Activated CD4-positive, alpha-beta T cell treated with anti-CD3 and anti-CD28 coated beads, Interleukin-2, amount 10 ng/mL, durations not matched to agents 7 days and 5 days (primary cell): ENCODE results near the gene TACR2. TPM values are rescaled to one million over a fixed set of nuclear protein-coding genes. Genes with fewer than 3 reads are reported as not detected.
"Not testable (repeated sequence)": the region's sequence is repeated elsewhere in the genome, so short reads cannot be mapped to it uniquely, and the experiment has no call there.

Experiments
- CTCF ChIA-PET: fragments of 350-600 bp; sonication (Branson Sonifier 250); formaldehyde crosslinking; loops from one replicate; lab custom pipeline; 2021; ENCODE audit warnings: antibody characterized with exemption; lab: Charles Lee
- POLR2A ChIA-PET: fragments of 350-600 bp; sonication (Branson Sonifier 250); formaldehyde crosslinking; loops from one replicate; lab custom pipeline; 2021; ENCODE audit warnings: antibody characterized with exemption; lab: Charles Lee
- DNase-seq: peaks from one replicate; pipeline ENCODE4 v3.0.0-alpha.2; 2020
- H3K27ac Mint-ChIP-seq: one replicate; pipeline ENCODE4 v1.8.0; 2021; ENCODE audit warnings: mild to moderate bottlenecking, moderate library complexity, mixed read lengths
- H3K27me3 Mint-ChIP-seq: one replicate; pipeline ENCODE4 v1.8.0; 2021; ENCODE audit warnings: mixed read lengths
- H3K36me3 Mint-ChIP-seq: one replicate; pipeline ENCODE4 v1.8.0; 2021; ENCODE audit warnings: low read depth, mixed read lengths
- H3K4me1 Mint-ChIP-seq: one replicate; pipeline ENCODE4 v1.8.0; 2021; ENCODE audit warnings: mixed read lengths
- H3K4me3 Mint-ChIP-seq: one replicate; pipeline ENCODE4 v1.8.0; 2021; ENCODE audit warnings: mild to moderate bottlenecking, moderate library complexity, mixed read lengths
- H3K9me3 Mint-ChIP-seq: one replicate; pipeline ENCODE4 v1.8.0; 2021; ENCODE audit warnings: mixed read lengths
- total RNA-seq, 2 experiments: library from RNA; stranded (reverse); gene quantifications; one replicate each; pipeline ENCODE4 v1.2.3, GENCODE V29; 2021

The TACR2 gene
- total RNA-seq, 2 experiments from 2014 or later, result not detected

DNA sequence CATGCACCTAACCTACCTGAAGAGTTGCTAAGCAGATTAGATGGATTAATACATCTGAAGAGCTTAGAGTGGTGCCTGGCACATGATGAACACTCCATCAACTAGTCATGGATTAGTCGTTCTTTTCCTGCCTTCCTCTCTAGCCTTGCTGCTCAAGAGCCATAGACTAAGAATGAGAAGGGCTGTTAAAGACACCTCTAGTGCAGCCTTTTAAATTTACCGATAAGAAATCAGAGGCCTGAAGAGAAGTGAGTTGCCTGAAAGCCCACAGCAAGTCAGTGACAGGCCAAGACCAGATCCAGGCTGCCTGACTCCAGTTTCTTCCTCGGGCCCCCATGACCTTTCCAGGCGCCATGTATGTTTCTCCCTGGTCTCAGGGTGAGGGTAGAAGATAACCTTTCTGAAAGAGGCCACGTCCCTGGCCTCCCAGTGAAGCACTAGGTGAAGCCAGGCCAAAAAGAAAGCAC is 41.1 kb upstream of the TACR2 start:
- H3K4me3 Mint-ChIP-seq, result no peak overlapping the region

GRCh38 chr10:69456880-69457693 is 40.4 kb upstream of the TACR2 start:
- POLR2A ChIA-PET, result no interaction called here
- Mint-ChIP-seq H3K36me3 (no peaks in the 10 kb centered on the region), H3K4me1 (peaks cover 4% of the 10 kb centered on the region), H3K4me3 (no peak overlapping the region), H3K27me3 (peaks cover 9% of the 10 kb centered on the region), H3K9me3 (no peaks in the 10 kb centered on the region), H3K27ac (no peak overlapping the region)
- CTCF ChIA-PET, result interaction anchor here (1.1 to 1.2 kb wide), 2 partner anchors 10 to 49 kb away, joined by 3 to 4 read pairs; no protein-coding TSS in a partner anchor
- DNase-seq, result no peak

More for the DNA sequence above, 41.1 kb upstream of the TACR2 start:
- CTCF ChIA-PET, result interaction anchor here (0.5 to 1.4 kb wide), 2 partner anchors 8 to 174 kb away, joined by 4 to 6 read pairs; no protein-coding TSS in a partner anchor
- POLR2A ChIA-PET, result no interaction called here
- H3K27me3 Mint-ChIP-seq, result peaks cover 4% of the 10 kb centered on the region
- DNase-seq, result no peak
- H3K4me1 Mint-ChIP-seq, result peaks cover 8% of the 10 kb centered on the region
- H3K36me3 Mint-ChIP-seq, result no peaks in the 10 kb centered on the region
- peak overlapping the region; percentile 9 for H3K27ac Mint-ChIP-seq
- no peaks in the 10 kb centered on the region for H3K9me3 Mint-ChIP-seq

DNA sequence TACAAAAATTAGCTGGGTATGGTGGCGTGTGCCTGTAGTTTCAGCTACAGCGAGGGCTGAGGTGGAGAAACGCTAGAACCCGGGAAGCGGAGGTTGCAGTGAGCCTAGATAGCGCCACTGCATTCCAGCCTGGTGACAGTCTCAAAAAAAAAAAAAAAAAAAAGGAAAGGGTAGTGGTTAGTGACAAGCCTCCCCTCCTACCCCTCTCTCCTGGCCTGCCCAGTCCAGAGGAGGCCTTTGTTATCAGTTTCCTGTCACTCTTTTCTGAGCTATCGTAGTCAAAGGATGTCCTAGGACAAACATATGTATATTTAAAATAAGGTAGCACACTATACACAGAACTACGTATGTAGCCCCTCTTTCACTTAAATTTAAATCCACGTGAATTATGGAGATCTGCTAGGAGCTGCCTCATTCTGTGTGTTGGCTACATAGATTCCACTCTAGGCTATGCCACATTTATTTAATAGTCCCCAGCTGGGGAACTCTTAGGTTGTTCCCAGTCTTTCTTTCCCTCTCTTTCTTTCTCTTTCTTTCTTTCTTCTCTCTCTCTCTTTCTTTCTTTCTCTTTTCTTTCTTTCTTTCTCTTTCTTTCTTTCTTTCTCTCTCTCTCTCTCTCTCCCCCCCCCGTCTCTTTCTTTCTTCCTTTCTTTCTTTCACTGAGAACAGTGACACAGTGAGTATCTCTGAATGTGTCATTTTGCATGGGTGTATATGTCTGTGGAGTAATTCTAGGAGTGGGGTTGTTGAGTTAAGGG is 38.5 kb upstream of the TACR2 start:
- peaks cover 5% of the 10 kb centered on the region for H3K4me1 Mint-ChIP-seq
- H3K27ac Mint-ChIP-seq, result no peak overlapping the region
- no peak for DNase-seq
- ChIA-PET POLR2A (no interaction called here), CTCF (interaction anchor here (0.6 to 1.8 kb wide), 3 partner anchors 10 to 59 kb away, joined by 3 to 7 read pairs (median 4); no protein-coding TSS in a partner anchor)
- no peaks in the 10 kb centered on the region for H3K36me3 Mint-ChIP-seq
- H3K9me3 Mint-ChIP-seq, result no peaks in the 10 kb centered on the region
- H3K27me3 Mint-ChIP-seq, result peaks cover 9% of the 10 kb centered on the region
- H3K4me3 Mint-ChIP-seq, result no peak overlapping the region

DNA sequence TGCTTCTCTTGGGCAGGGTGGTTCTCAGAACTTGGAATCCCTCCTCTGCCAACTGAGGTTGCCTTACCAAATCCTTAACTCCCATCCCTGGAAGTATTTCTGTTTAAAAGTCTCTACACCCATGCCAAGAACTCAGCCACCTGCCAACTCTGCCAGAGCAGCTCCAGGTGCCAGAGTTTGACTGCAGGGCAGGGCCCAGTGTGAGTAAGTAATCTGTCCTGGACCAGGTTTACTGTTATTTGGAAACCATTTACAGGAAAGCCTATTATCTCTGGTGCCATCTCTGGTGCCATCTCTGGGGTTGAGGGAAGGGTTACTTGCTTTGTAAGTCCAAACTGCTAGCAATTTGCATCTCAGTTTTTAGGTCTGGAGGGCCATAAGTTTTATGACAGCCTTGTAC is 37.1 kb upstream of the TACR2 start:
- Mint-ChIP-seq H3K9me3 (no peaks in the 10 kb centered on the region), H3K27ac (no peak overlapping the region), H3K27me3 (peaks cover 9% of the 10 kb centered on the region), H3K36me3 (no peaks in the 10 kb centered on the region), H3K4me3 (no peak overlapping the region), H3K4me1 (peaks cover 15% of the 10 kb centered on the region)
- POLR2A ChIA-PET, result no interaction called here
- CTCF ChIA-PET, result interaction anchor here (1.7 to 1.8 kb wide), 2 partner anchors 9 to 12 kb away, joined by 5 to 7 read pairs; no protein-coding TSS in a partner anchor
- DNase-seq, result no peak

DNA sequence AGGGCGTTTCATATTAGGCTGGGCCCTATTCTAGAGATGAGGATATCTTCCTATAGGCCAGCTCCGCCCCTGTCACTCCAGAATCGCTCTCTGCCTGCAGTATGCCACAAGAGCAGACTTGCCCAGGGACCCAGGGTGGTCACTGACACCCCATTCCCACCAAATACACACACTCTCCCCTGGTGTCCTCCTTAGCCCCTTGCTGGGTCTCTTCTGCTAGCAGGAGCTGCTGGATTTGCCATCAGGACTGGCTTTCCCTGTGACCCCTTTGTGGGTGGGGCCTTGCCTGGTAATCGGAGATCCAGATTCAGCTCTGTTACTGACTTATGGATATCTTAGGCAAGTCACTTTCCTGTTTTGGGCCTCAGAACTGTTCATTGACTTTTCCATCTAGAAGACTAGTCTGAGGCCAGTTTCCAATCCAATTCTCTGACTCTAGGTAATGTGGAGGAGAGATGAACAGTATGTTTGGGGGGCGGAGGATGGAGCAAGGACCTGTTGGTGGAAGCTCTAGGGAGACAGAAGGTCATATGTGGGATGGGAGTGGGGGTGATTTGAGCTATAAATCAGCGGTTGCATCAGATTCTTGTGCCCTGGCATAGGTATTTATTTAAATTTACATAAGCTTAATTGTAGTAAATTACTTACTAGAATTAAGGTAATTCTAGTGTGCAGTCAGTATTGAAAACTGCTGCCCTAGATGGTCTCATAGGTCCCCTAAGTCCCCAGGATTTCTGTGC is 36.1 kb upstream of the TACR2 start:
- POLR2A ChIA-PET, result interaction anchor here (0.7 kb wide), 1 partner anchor 17 kb away, joined by 3 read pairs; no protein-coding TSS in a partner anchor
- peak overlapping the region; percentile 83 for H3K4me3 Mint-ChIP-seq
- no peaks in the 10 kb centered on the region for H3K36me3 Mint-ChIP-seq
- DNase-seq, result no peak
- H3K9me3 Mint-ChIP-seq, result no peaks in the 10 kb centered on the region
- H3K4me1 Mint-ChIP-seq, result peaks cover 20% of the 10 kb centered on the region
- CTCF ChIA-PET, result interaction anchor here (0.9 to 1.9 kb wide), 6 partner anchors 10 to 45 kb away, joined by 3 to 6 read pairs (median 5); no protein-coding TSS in a partner anchor
- H3K27ac Mint-ChIP-seq, result no peak overlapping the region
- H3K27me3 Mint-ChIP-seq, result peaks cover 14% of the 10 kb centered on the region

GRCh38 chr10:69451784-69452251 is 35.1 kb upstream of the TACR2 start:
- peak overlapping the region; percentile 83 for H3K4me3 Mint-ChIP-seq
- peaks cover 14% of the 10 kb centered on the region for H3K27me3 Mint-ChIP-seq
- H3K27ac Mint-ChIP-seq, result no peak overlapping the region
- DNase-seq, result peak; percentile 14
- H3K36me3 Mint-ChIP-seq, result no peaks in the 10 kb centered on the region
- ChIA-PET POLR2A (no interaction called here), CTCF (interaction anchor here (1.0 to 1.9 kb wide), 7 partner anchors 9 to 44 kb away, joined by 3 to 6 read pairs (median 5); partner anchors contain the start of gene TACR2)
- no peaks in the 10 kb centered on the region for H3K9me3 Mint-ChIP-seq
- H3K4me1 Mint-ChIP-seq, result peaks cover 20% of the 10 kb centered on the region

DNA sequence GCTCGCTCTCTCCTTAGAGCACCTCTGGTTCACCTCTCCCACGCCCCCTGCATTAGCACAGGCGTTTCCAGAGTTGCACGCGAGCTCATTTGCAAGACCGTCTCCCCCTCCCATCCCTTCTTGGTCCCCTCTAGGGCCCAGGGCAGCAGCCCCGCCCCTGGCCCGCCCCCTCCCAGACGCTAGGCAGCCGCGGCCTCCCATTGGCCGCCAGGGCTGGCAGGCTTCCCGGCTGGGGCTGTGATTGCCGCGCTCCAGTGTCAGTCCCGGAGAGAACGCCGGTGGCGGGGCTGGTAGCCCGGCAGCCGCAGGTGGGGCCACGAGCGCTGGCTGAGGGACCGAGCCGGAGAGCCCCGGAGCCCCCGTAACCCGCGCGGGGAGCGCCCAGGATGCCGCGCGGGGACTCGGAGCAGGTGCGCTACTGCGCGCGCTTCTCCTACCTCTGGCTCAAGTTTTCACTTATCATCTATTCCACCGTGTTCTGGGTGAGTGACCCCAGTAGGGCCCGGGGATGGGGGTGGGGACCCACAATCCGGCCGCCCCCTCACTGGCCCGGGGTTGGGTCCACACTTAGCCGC is 34.6 kb upstream of the TACR2 start, which contains the start of gene TSPAN15:
TSPAN15 (plus strand) TSS at position 257 of the 575 bp plus-strand sequence; CDS start at position 387, 130 bp downstream.
- ChIA-PET POLR2A (no interaction called here), CTCF (interaction anchor here (1.0 to 1.9 kb wide), 5 partner anchors 9 to 34 kb away, joined by 3 to 6 read pairs (median 3); partner anchors contain the start of gene TACR2)
- peaks cover 20% of the 10 kb centered on the region for H3K4me1 Mint-ChIP-seq
- H3K36me3 Mint-ChIP-seq, result no peaks in the 10 kb centered on the region
- peak; percentile 81 for DNase-seq
- H3K9me3 Mint-ChIP-seq, result no peaks in the 10 kb centered on the region
- H3K4me3 Mint-ChIP-seq, result peak within 1 kb of the TSS; percentile 83
- peaks cover 14% of the 10 kb centered on the region for H3K27me3 Mint-ChIP-seq
- H3K27ac Mint-ChIP-seq, result no peak within 1 kb of the TSS

DNA sequence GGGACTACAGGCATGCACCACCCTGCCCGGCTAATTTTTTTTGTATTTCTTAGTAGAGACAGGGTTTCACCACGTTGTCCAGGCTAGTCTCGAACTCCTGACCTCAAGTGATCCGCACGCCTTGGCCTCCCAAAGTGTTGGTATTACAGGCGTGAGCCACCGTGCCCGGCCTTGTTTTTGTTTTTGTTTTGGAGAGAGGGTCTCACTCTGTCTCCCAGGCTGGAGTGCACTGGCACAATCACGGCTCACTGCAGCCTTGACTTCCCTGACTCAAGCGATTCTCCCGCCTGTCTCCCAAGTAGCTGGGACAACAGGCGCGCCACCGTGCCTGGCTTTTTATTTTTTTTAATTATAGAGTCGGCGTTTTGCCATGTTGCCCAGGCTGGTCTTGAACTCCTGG is 33.7 kb upstream of the TACR2 start:
- Mint-ChIP-seq H3K4me1 (peaks cover 20% of the 10 kb centered on the region), H3K27me3 (peaks cover 14% of the 10 kb centered on the region)
- H3K36me3 Mint-ChIP-seq, DNase-seq, H3K27ac Mint-ChIP-seq, H3K9me3 Mint-ChIP-seq, H3K4me3 Mint-ChIP-seq, POLR2A ChIA-PET: not testable (repeated sequence)
- CTCF ChIA-PET, result interaction anchor here (0.6 to 1.9 kb wide), 13 partner anchors 8 to 58 kb away, joined by 3 to 8 read pairs (median 4); partner anchors contain the start of gene TACR2

- H3K4me1 Mint-ChIP-seq, result peaks cover 20% of the 10 kb centered on the region
- H3K36me3 Mint-ChIP-seq, result no peaks in the 10 kb centered on the region
- H3K9me3 Mint-ChIP-seq, result no peaks in the 10 kb centered on the region
- H3K4me3 Mint-ChIP-seq, result no peak overlapping the region
- POLR2A ChIA-PET, result no interaction called here
- DNase-seq, result peak; percentile 61
- CTCF ChIA-PET, result interaction anchor here (0.6 to 1.8 kb wide), 11 partner anchors 8 to 57 kb away, joined by 3 to 8 read pairs (median 4); no protein-coding TSS in a partner anchor
- H3K27ac Mint-ChIP-seq, result peak overlapping the region; percentile 10
- H3K27me3 Mint-ChIP-seq, result peaks cover 18% of the 10 kb centered on the region
These were observed 33.1 kb upstream of the TACR2 start for GRCh38 chr10:69449841-69450240.

GRCh38 chr10:69446650-69447151 is 30.0 kb upstream of the TACR2 start:
- Mint-ChIP-seq H3K36me3 (no peaks in the 10 kb centered on the region), H3K9me3 (no peaks in the 10 kb centered on the region), H3K4me3 (no peak overlapping the region), H3K27me3 (peaks cover 9% of the 10 kb centered on the region), H3K4me1 (peaks cover 18% of the 10 kb centered on the region), H3K27ac (no peak overlapping the region)
- POLR2A ChIA-PET, result no interaction called here
- CTCF ChIA-PET, result interaction anchor here (0.5 to 2.5 kb wide), 11 partner anchors 10 to 394 kb away, joined by 3 to 7 read pairs (median 4); no protein-coding TSS in a partner anchor
- DNase-seq, result no peak

GRCh38 chr10:69446229-69446628 is 29.5 kb upstream of the TACR2 start:
- Mint-ChIP-seq H3K4me1 (peaks cover 18% of the 10 kb centered on the region), H3K4me3 (no peak overlapping the region), H3K27me3 (peaks cover 9% of the 10 kb centered on the region), H3K36me3 (no peaks in the 10 kb centered on the region), H3K9me3 (no peaks in the 10 kb centered on the region), H3K27ac (no peak overlapping the region)
- ChIA-PET CTCF (interaction anchor here (0.6 to 2.0 kb wide), 6 partner anchors 14 to 749 kb away, joined by 3 to 6 read pairs (median 5); no protein-coding TSS in a partner anchor), POLR2A (no interaction called here)
- no peak for DNase-seq
